Endothelial cell of umbilical vein (primary cell): ENCODE data around the gene TMEM131. TPM values are rescaled to one million over a fixed set of nuclear protein-coding genes. Genes with fewer than 3 reads are reported as not detected.

Source experiments
- BruUV-seq: library from RNA; stranded (reverse); fragments of 400-500 nt; replicated peaks from 2 replicates; lab custom pipeline; 2021; lab: Mats Ljungman, UMichigan
- CTCF ChIA-PET: fragments of 300-600, 350-600 bp; sonication (Branson Sonifier 250); formaldehyde crosslinking; loops from one replicate; lab custom pipeline; 2021; ENCODE audit warnings: antibody characterized with exemption, inconsistent platforms; lab: Charles Lee
- POLR2A ChIA-PET: fragments of 300-600, 350-600 bp; sonication (Branson Sonifier 250); formaldehyde crosslinking; loops from one replicate; lab custom pipeline; 2021; ENCODE audit warnings: antibody characterized with exemption, inconsistent platforms; lab: Charles Lee
- DNase-seq: peaks from one replicate; pipeline ENCODE4 v3.0.0-alpha.2; 2011; ENCODE audit warnings: low read depth, low spot score
- FAIRE-seq: peaks from 2 replicates; lab custom pipeline; 2011; peaks lifted over from hg19 to GRCh38; lab: Jason Lieb, UNC
- H2AFZ ChIP-seq: 2 replicates; pipeline ENCODE4 v1.6.0; 2012; ENCODE audit warnings: low read depth, low read length, control low read depth, inconsistent platforms
- H3K27ac ChIP-seq: 2 replicates; pipeline ENCODE4 v1.5.1; 2011; ENCODE audit warnings: low read depth, mild to moderate bottlenecking, control low read depth, low read length, moderate library complexity; ENCODE audit not compliant: insufficient read depth
- H3K27me3 ChIP-seq, 2 experiments: 2 replicates each; pipeline versions ENCODE4 v1.6.0 to v1.6.1; 2011; ENCODE audit warnings: low read length in 2 of 2, mixed read lengths in 1 of 2; ENCODE audit not compliant: control insufficient read depth in 2 of 2, insufficient read depth in 2 of 2
- H3K36me3 ChIP-seq, 2 experiments: 2 replicates in 1 of 2; 3 replicates in 1 of 2; pipeline ENCODE4 v1.5.1; 2011; ENCODE audit warnings: low read length in 2 of 2, mild to moderate bottlenecking in 1 of 2, moderate library complexity in 1 of 2; ENCODE audit not compliant: control insufficient read depth in 2 of 2, insufficient read depth in 2 of 2; ENCODE audit errors: extremely low read depth in 1 of 2
- H3K4me1 ChIP-seq: 3 replicates; pipeline ENCODE4 v1.5.1; 2011; ENCODE audit warnings: mild to moderate bottlenecking, low read length; ENCODE audit not compliant: control insufficient read depth, insufficient read depth; ENCODE audit errors: extremely low read depth
- H3K4me2 ChIP-seq: 2 replicates; pipeline ENCODE4 v1.6.1; 2011; ENCODE audit warnings: low read length, control low read depth, mixed read lengths; ENCODE audit not compliant: insufficient read depth
- H3K4me3 ChIP-seq, 3 experiments: fragments of 200-600 bp in 1 of 3; sonication (generic), shearing (Covaris generic) in 1 of 3; replicated peaks in 1 of 3; 2 replicates each; pipeline ENCODE4 v1.5.1; 2011 to 2016; ENCODE audit warnings: control low read depth in 3 of 3, low read length in 3 of 3, mild to moderate bottlenecking in 2 of 3, inconsistent platforms in 1 of 3, low read depth in 1 of 3, moderate library complexity in 1 of 3; ENCODE audit not compliant: insufficient read depth in 1 of 3
- H3K79me2 ChIP-seq: 2 replicates; pipeline ENCODE4 v1.6.0; 2012; ENCODE audit warnings: low read length, inconsistent platforms; ENCODE audit not compliant: control insufficient read depth, insufficient read depth
- H3K9ac ChIP-seq: replicated peaks from 2 replicates; pipeline ENCODE3; 2011; ENCODE audit warnings: low read length, control low read depth; ENCODE audit not compliant: insufficient read depth; ENCODE audit errors: extremely low read depth
- H3K9me1 ChIP-seq: replicated peaks from 3 replicates; pipeline ENCODE4 v1.6.0; 2011; ENCODE audit warnings: mild to moderate bottlenecking, low read length; ENCODE audit not compliant: control insufficient read depth, insufficient read depth; ENCODE audit errors: extremely low read depth
- H3K9me3 ChIP-seq: replicated peaks from 2 replicates; pipeline ENCODE4 v1.5.1; 2012; ENCODE audit warnings: low read length, inconsistent platforms; ENCODE audit not compliant: control insufficient read depth, insufficient read depth
- H4K20me1 ChIP-seq: replicated peaks from 2 replicates; pipeline ENCODE3; 2011; ENCODE audit warnings: mild to moderate bottlenecking, low read length; ENCODE audit not compliant: control insufficient read depth, insufficient read depth; ENCODE audit errors: extremely low read depth
- FOS ChIP-seq: IDR thresholded peaks from 2 replicates; pipeline ENCODE4 v1.6.1; 2011; ENCODE audit warnings: mild to moderate bottlenecking, low read length, moderate library complexity, borderline replicate concordance; ENCODE audit not compliant: insufficient read depth
- GATA2 ChIP-seq: IDR thresholded peaks from 2 replicates; pipeline ENCODE4 v1.7.0; 2011; ENCODE audit warnings: low read depth, mild to moderate bottlenecking, moderate library complexity, mixed read lengths, low read length; ENCODE audit not compliant: insufficient read length, insufficient read depth
- JUN ChIP-seq: IDR thresholded peaks from 2 replicates; pipeline ENCODE4 v1.6.1; 2011; ENCODE audit warnings: borderline replicate concordance, low read depth; ENCODE audit not compliant: insufficient read length, insufficient read depth
- MAX ChIP-seq: IDR thresholded peaks from 2 replicates; pipeline ENCODE4 v1.6.1; 2011; ENCODE audit not compliant: insufficient read depth, insufficient read length
- MYC ChIP-seq: IDR thresholded peaks from one replicate; pipeline ENCODE4 v1.6.1; 2011; ENCODE audit warnings: mild to moderate bottlenecking, low read depth, low read length
- POLR2A ChIP-seq: IDR thresholded peaks from 2 replicates; pipeline ENCODE4 v1.6.1; 2012; ENCODE audit warnings: low read depth, mild to moderate bottlenecking, control low read depth, low read length
- dilution Hi-C: fragments of 300-500 bp; cut with MboI; formaldehyde crosslinking; loops from one replicate; pipeline ENCODE4 v1.15.0; 2019; ENCODE audit warnings: low sequenced_read_pairs; ENCODE audit not compliant: extremely low pct_ligation_motif_present
- intact Hi-C: fragments of 100-400 bp; cut with micrococcal nuclease; formaldehyde crosslinking; loops from one replicate; pipeline ENCODE4 v1.10.0; 2022
- polyA plus RNA-seq, 4 experiments: library from polyadenylated mRNA; depleted of rRNA in 3 of 4; stranded (reverse) in 3 of 4; unstranded in 1 of 4; fragments of >200 nt; gene quantifications; 2 replicates each; pipeline versions ENCODE4 v1.2.1 to v1.2.3, GENCODE V29; 2011 to 2012; ENCODE audit warnings: missing spikeins in 1 of 4
- total RNA-seq: library from RNA; stranded (reverse); gene quantifications from 2 replicates; pipeline ENCODE4 v1.2.3, GENCODE V29; 2021
- TF ChIP-seq, protein P1 (sequence below), 2 donors: IDR thresholded peaks; 1 replicate in 1 of 2; 2 replicates in 1 of 2; pipeline ENCODE4 v1.5.1; 2011; ENCODE audit warnings: low read length in 2 of 2, mild to moderate bottlenecking in 2 of 2, moderate library complexity in 2 of 2, control low read depth in 1 of 2, inconsistent platforms in 1 of 2, low read depth in 1 of 2; ENCODE audit not compliant: insufficient read depth in 1 of 2; ENCODE audit errors: extremely low read depth in 1 of 2

The TMEM131 gene
- total and polyA plus RNA-seq, 2 donors (not counting 3 experiments of a cell fraction or from before 2014, with no cell fraction given): 12.2 to 28.6 TPM

- H3K9ac ChIP-seq: no peak overlapping the region
- intact Hi-C loops (no loop called here), dilution Hi-C loops (no loop called here)
- BruUV-seq: no TSS peak
- no peaks in the 10 kb centered on the region for H4K20me1 ChIP-seq
- no peak overlapping the region for H2AFZ ChIP-seq
- no peaks in the 10 kb centered on the region for H3K4me1 ChIP-seq
- CTCF ChIA-PET: no interaction called here
- no peak overlapping the region for H3K4me3 ChIP-seq
- POLR2A ChIA-PET: no interaction called here
- H3K27me3 ChIP-seq: no peaks in the 10 kb centered on the region
- no peak overlapping the region for H3K27ac ChIP-seq
- no peaks in the 10 kb centered on the region for H3K9me3 ChIP-seq
- TF ChIP-seq, protein P1, sequence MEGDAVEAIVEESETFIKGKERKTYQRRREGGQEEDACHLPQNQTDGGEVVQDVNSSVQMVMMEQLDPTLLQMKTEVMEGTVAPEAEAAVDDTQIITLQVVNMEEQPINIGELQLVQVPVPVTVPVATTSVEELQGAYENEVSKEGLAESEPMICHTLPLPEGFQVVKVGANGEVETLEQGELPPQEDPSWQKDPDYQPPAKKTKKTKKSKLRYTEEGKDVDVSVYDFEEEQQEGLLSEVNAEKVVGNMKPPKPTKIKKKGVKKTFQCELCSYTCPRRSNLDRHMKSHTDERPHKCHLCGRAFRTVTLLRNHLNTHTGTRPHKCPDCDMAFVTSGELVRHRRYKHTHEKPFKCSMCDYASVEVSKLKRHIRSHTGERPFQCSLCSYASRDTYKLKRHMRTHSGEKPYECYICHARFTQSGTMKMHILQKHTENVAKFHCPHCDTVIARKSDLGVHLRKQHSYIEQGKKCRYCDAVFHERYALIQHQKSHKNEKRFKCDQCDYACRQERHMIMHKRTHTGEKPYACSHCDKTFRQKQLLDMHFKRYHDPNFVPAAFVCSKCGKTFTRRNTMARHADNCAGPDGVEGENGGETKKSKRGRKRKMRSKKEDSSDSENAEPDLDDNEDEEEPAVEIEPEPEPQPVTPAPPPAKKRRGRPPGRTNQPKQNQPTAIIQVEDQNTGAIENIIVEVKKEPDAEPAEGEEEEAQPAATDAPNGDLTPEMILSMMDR (IDR thresholded peaks at IDR 0.05; ENCODE audit: extremely low read depth in 1 of 2, insufficient read depth in 1 of 2, low read depth in 1 of 2, low read length in 2 of 2): no peak
- TF ChIP-seq POLR2A (no peak), JUN (no peak), FOS (no peak), MAX (no peak), GATA2 (no peak), MYC (no peak)
- H3K9me1 ChIP-seq: no peaks in the 10 kb centered on the region
- peaks cover 0 to 3% of the 10 kb centered on the region in 2 experiments for H3K36me3 ChIP-seq
- no peaks in the 10 kb centered on the region for H3K79me2 ChIP-seq
- no peak for FAIRE-seq
- DNase-seq: no peak
- H3K4me2 ChIP-seq: no peak overlapping the region
Observed at GRCh38 chr2:97861177-97861576, 134.6 kb downstream of the TMEM131 start.
